DND-41 (cell line): ENCODE results near the gene RAB11FIP3.

Source experiments
- ATAC-seq: fragments of 200-7000 bp; cut with Tn5 transposase; 3 replicates; pipeline ENCODE4 v1.9.1; 2021; ENCODE audit warnings: low read depth; ENCODE audit not compliant: insufficient read depth
- DNase-seq: peaks from one replicate; pipeline ENCODE4 v3.0.0-alpha.2; 2020
- H2AFZ ChIP-seq: 2 replicates; pipeline ENCODE4 v1.6.0; 2012; ENCODE audit warnings: low read depth, low read length
- H3K27ac ChIP-seq: 2 replicates; pipeline ENCODE4 v1.5.1; 2012; ENCODE audit warnings: low read length, inconsistent platforms
- H3K27me3 ChIP-seq: fragments of 200-600 bp; sonication (generic); 2 replicates; pipeline ENCODE4 v1.6.0; 2012; ENCODE audit warnings: low read length, mild to moderate bottlenecking, inconsistent platforms; ENCODE audit not compliant: insufficient read depth, poor library complexity
- H3K36me3 ChIP-seq: 2 replicates; pipeline ENCODE4 v1.5.1; 2012; ENCODE audit warnings: low read length, inconsistent platforms; ENCODE audit not compliant: insufficient read depth
- H3K4me1 ChIP-seq: 2 replicates; pipeline ENCODE4 v1.5.1; 2012; ENCODE audit warnings: mild to moderate bottlenecking, low read length; ENCODE audit not compliant: insufficient read depth
- H3K4me2 ChIP-seq: 2 replicates; pipeline ENCODE4 v1.6.0; 2012; ENCODE audit warnings: mild to moderate bottlenecking, moderate library complexity, low read length, inconsistent platforms; ENCODE audit not compliant: insufficient read depth
- H3K4me3 ChIP-seq, 2 experiments: fragments of 200-600 bp in 1 of 2; shearing (Covaris generic) in 1 of 2; 2 replicates each; pipeline ENCODE4 v1.5.1; 2012 to 2016; ENCODE audit warnings: inconsistent platforms in 2 of 2, low read length in 2 of 2, mild to moderate bottlenecking in 2 of 2, low read depth in 1 of 2, moderate library complexity in 1 of 2
- H3K79me2 ChIP-seq: 2 replicates; pipeline ENCODE4 v1.6.0; 2012; ENCODE audit warnings: low read length, inconsistent platforms; ENCODE audit not compliant: insufficient read depth
- H3K9ac ChIP-seq: 2 replicates; pipeline ENCODE4 v1.6.0; 2012; ENCODE audit warnings: low read depth, mild to moderate bottlenecking, inconsistent platforms, low read length, moderate library complexity
- H3K9me3 ChIP-seq: 2 replicates; pipeline ENCODE4 v1.5.1; 2012; ENCODE audit warnings: low read length, moderate library complexity, mild to moderate bottlenecking, inconsistent platforms; ENCODE audit not compliant: insufficient read depth, severe bottlenecking
- H4K20me1 ChIP-seq: 2 replicates; pipeline ENCODE4 v1.6.0; 2012; ENCODE audit warnings: low read length; ENCODE audit not compliant: insufficient read depth
- EZH2 ChIP-seq: IDR thresholded peaks from 3 replicates; pipeline ENCODE4 v1.6.1; 2012; ENCODE audit warnings: borderline replicate concordance, low read depth, mild to moderate bottlenecking, moderate library complexity, low read length, inconsistent platforms; ENCODE audit not compliant: severe bottlenecking
- TF ChIP-seq, protein P1 (sequence below): IDR thresholded peaks from 2 replicates; pipeline ENCODE4 v1.5.1; 2012; ENCODE audit warnings: borderline replicate concordance, low read length, moderate library complexity, mild to moderate bottlenecking; ENCODE audit not compliant: poor library complexity, severe bottlenecking; ENCODE audit errors: extremely low read depth

RAB11FIP3 gene

DNA sequence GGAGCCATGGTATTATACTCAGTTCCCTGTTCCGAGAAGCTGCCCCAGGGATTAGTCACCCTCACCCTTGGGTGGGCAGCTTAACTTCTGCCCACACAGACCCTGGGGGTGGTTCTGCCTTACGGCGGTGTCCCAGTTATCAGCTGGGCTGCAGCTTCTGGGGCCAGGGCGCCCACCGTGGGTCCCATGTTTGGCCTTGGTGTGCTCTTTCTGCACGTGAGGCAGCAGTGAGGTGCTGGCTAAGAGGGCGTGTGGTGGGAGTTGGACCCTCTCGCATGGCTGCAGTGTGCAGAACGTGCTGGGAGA, 46.7 kb downstream of the RAB11FIP3 start:
- Histone ChIP-seq H3K36me3 (peaks cover 44% of the 10 kb centered on the region), H2AFZ (no peak overlapping the region), H3K27me3 (no peaks in the 10 kb centered on the region), H3K79me2 (peaks cover 19% of the 10 kb centered on the region), H4K20me1 (peaks cover 31% of the 10 kb centered on the region), H3K27ac (no peak overlapping the region), H3K9me3 (no peaks in the 10 kb centered on the region), H3K4me2 (no peak overlapping the region), H3K9ac (no peak overlapping the region), H3K4me1 (no peaks in the 10 kb centered on the region), H3K4me3 (no peak overlapping the region)
- no peak for DNase-seq
- no peak for TF ChIP-seq EZH2
- TF ChIP-seq, protein P1, sequence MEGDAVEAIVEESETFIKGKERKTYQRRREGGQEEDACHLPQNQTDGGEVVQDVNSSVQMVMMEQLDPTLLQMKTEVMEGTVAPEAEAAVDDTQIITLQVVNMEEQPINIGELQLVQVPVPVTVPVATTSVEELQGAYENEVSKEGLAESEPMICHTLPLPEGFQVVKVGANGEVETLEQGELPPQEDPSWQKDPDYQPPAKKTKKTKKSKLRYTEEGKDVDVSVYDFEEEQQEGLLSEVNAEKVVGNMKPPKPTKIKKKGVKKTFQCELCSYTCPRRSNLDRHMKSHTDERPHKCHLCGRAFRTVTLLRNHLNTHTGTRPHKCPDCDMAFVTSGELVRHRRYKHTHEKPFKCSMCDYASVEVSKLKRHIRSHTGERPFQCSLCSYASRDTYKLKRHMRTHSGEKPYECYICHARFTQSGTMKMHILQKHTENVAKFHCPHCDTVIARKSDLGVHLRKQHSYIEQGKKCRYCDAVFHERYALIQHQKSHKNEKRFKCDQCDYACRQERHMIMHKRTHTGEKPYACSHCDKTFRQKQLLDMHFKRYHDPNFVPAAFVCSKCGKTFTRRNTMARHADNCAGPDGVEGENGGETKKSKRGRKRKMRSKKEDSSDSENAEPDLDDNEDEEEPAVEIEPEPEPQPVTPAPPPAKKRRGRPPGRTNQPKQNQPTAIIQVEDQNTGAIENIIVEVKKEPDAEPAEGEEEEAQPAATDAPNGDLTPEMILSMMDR, result no peak
- no peak for ATAC-seq

DNA sequence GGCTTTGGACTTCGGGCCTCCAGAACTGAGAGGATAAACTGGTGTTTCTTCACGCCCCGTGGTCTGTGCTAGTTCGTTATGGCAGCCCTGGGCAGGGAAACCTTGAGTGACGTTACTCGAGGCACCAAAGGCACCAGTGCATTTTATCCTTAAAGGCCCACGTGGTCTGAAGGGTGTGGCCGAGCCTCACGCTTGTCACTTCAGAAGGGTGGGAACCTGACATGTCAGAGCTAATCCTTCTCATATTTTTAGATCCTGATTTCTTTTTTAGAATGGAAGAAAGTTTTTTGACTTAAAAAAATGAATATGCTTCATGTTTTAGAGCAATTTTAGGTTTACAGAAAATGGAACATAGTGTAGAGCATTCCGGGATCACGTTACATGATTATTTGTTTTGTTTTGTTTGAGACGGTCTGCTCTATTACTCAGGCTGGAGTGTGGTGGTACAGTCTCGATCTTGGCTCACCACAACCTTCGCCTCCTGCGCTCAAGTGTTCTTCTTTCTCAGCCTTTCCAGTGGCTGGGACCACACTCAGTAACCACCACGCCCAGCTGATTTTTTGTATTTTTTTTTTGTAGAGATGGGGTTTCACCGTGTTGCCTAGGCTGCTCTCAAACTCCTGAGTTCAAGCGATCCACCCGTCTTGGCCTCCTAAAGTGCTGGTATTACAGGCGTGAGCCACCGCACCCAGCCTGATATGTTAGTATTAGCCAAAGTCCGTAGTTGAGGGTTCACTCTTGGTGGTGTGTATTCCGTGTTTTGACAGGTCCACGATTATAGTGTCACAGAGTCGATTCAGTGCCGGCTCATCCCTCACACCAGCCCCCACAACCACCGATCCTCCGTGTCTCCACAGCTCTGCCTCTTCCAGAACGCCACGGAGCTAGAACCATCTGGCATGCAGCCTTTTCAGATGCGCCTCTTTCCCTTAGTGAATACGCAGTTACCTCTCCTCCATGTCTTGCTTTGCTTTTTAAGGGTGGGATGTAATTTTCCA, 47.9 kb downstream of the RAB11FIP3 start:
- H4K20me1 ChIP-seq, result peaks cover 29% of the 10 kb centered on the region
- DNase-seq (no peak), ATAC-seq (no peak)
- H3K36me3 ChIP-seq, result peaks cover 48% of the 10 kb centered on the region
- no peak overlapping the region for H3K9ac ChIP-seq
- no peak overlapping the region for H3K4me3 ChIP-seq
- H3K79me2 ChIP-seq, result peaks cover 21% of the 10 kb centered on the region
- H2AFZ ChIP-seq, result no peak overlapping the region
- H3K4me1 ChIP-seq, result no peaks in the 10 kb centered on the region
- no peaks in the 10 kb centered on the region for H3K9me3 ChIP-seq
- TF ChIP-seq, protein P1, result no peak
- no peaks in the 10 kb centered on the region for H3K27me3 ChIP-seq
- H3K27ac ChIP-seq, result no peak overlapping the region
- H3K4me2 ChIP-seq, result no peak overlapping the region

DNA sequence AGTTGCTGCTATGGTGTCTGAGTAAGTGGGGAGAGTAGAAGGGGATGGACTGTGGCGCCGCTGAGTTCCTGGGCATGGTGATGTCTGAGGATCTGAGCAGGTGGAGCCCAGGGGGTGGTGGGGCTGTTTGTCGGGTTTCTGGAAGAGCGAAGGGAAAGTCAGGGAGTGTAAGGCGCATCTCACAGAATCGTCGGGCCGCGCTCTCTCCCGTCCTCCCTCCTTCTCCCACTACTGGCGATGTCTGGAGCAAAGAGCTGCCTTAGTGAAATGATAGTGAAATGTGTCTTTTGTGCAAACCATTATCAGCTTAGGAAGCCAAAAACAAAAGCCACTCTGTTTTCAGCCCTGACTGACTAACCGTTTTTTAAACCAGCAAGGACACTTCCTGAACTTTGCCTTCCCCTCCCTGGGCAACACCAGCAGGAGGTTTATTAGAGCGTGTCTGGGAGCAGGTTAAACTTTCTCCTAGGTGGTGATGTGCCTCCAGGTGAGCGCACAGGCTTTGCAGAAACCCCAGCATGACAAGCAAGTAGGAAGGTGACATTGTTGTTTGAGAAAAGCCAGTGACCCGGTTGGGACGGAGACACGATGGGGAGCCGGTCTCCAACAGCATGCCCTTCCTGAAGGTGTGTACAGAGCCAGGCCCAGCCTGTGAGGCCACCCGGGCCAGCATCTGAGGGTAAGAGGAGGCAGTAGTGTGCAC, 49.1 kb downstream of the RAB11FIP3 start:
- DNase-seq (no peak), ATAC-seq (no peak)
- Histone ChIP-seq H4K20me1 (peaks cover 27% of the 10 kb centered on the region), H3K4me2 (no peak overlapping the region), H2AFZ (no peak overlapping the region), H3K36me3 (peaks cover 47% of the 10 kb centered on the region), H3K27ac (no peak overlapping the region), H3K27me3 (no peaks in the 10 kb centered on the region), H3K9me3 (no peaks in the 10 kb centered on the region), H3K9ac (no peak overlapping the region), H3K4me1 (no peaks in the 10 kb centered on the region), H3K79me2 (peaks cover 18% of the 10 kb centered on the region), H3K4me3 (no peak overlapping the region)
- TF ChIP-seq EZH2, result no peak
- TF ChIP-seq, protein P1, result no peak
